Right lobe of liver (tissue), 6 donors: ENCODE results near the gene AGK. TPM values are rescaled to one million over a fixed set of nuclear protein-coding genes. Genes with fewer than 3 reads are reported as not detected.
"Not testable (repeated sequence)": the region's sequence is repeated elsewhere in the genome, so short reads cannot be mapped to it uniquely, and the experiment has no call there.

Experiments used
- ATAC-seq, 4 donors: fragments of 200-7000 bp; cut with Tn5 transposase; one replicate each; pipeline ENCODE4 v1.9.1; 2020; ENCODE audit warnings: mild to moderate bottlenecking in 4 of 4, moderate library complexity in 4 of 4
- DNase-seq, 3 donors: peaks; one replicate each; pipeline ENCODE4 v3.0.0-alpha.2; 2020
- H3K27ac ChIP-seq, 3 donors: fragments of 200-600 bp; one replicate each; pipeline ENCODE4 v1.8.0; 2022
- H3K27me3 ChIP-seq, 2 donors: fragments of 200-600 bp; one replicate each; pipeline ENCODE4 v1.8.0; 2022
- H3K36me3 ChIP-seq, 4 donors: fragments of 200-600 bp; sonication (generic) in 1 of 4; one replicate each; pipeline versions ENCODE4 v1.5.1 to v1.8.0; 2017 to 2022; ENCODE audit warnings: control low read depth in 1 of 4
- H3K4me1 ChIP-seq, 4 donors: fragments of 200-600 bp; sonication (generic) in 1 of 4; one replicate each; pipeline versions ENCODE4 v1.5.1 to v1.8.0; 2017 to 2022; ENCODE audit warnings: control low read depth in 1 of 4
- H3K4me3 ChIP-seq, 3 donors: fragments of 200-600 bp; one replicate each; pipeline ENCODE4 v1.8.0; 2022
- H3K9me3 ChIP-seq, 4 donors: fragments of 200-600 bp; sonication (generic) in 1 of 4; one replicate each; pipeline versions ENCODE4 v1.5.1 to v1.8.0; 2017 to 2022; ENCODE audit warnings: control low read depth in 1 of 4
- CTCF ChIP-seq, 4 donors: fragments of 200-600 bp in 3 of 4; fragments of 450-650 bp in 1 of 4; IDR thresholded peaks; one replicate each; pipeline versions ENCODE4 v1.5.1 to v1.8.0; 2016 to 2022; ENCODE audit warnings: antibody characterized with exemption in 4 of 4, mild to moderate bottlenecking in 2 of 4
- POLR2A ChIP-seq: fragments of 450-650 bp; IDR thresholded peaks from one replicate; pipeline ENCODE4 v1.6.1; 2017; ENCODE audit warnings: antibody characterized with exemption, mild to moderate bottlenecking
- WGBS: methylation state at CpG from one replicate; pipeline ENCODE4 v1.1.6; 2018; ENCODE audit warnings: low coverage, low lambda C conversion rate; ENCODE audit not compliant: insufficient coverage; ENCODE audit errors: missing lambda C conversion rate; 5-methylcytosine and 5-hydroxymethylcytosine counted together
- intact Hi-C, 2 donors: fragments of 100-400 bp; cut with DNase I; formaldehyde crosslinking; loops; one replicate each; pipeline versions ENCODE4 v1.11.2 to v1.14.1; 2022
- total RNA-seq, 6 experiments: library from RNA; depleted of rRNA in 2 of 6; stranded (reverse); fragments of >200 nt in 2 of 6; fragmentation: NEBNext Ultra II Directional in 3 of 6; extraction: Animal tissue kit (Norgen Biotek cat#: 25700) in 3 of 6; gene quantifications; one replicate each; pipeline versions ENCODE4 v1.1.0 to v1.2.4, GENCODE V29; 2016 to 2023
- donor health status: DM: no; HTN: yes; CAD: no.
- donor health status: DM: no; HTN: no; CAD: no.
- donor health status: DM: no; HTN: no; CAD: no.
- donor health status: DM: no; HTN: yes; CAD: no.
- donor health status: DM: no; HTN: yes; CAD: no.

Gene AGK
- total RNA-seq, 6 experiments from 2014 or later, result 9.3 to 19.2 (median 12.0) TPM

GRCh38 chr7:141575654-141576448 lies 24.6 kb downstream of the AGK start:
- TF ChIP-seq CTCF (IDR thresholded peaks at IDR 0.05), result no peak
- no peak for TF ChIP-seq POLR2A
- no peak for ATAC-seq

GRCh38 chr7:141577043-141577839 lies 26.0 kb downstream of the AGK start:
- Histone ChIP-seq H3K4me1 (no peaks in the 10 kb centered on the region), H3K9me3 (peaks cover 0 to 4% (median 0%) of the 10 kb centered on the region in 4 donors), H3K27me3 (no peaks in the 10 kb centered on the region), H3K27ac (no peak overlapping the region), H3K4me3 (no peak overlapping the region), H3K36me3 (no peaks in the 10 kb centered on the region)
- ATAC-seq (no peak), DNase-seq (no peak)
- intact Hi-C loops, result no loop called here
- WGBS, result 100% methylated on average over 3 of the region's 6 CpGs
- TF ChIP-seq POLR2A, result no peak
- TF ChIP-seq CTCF (IDR thresholded peaks at IDR 0.05), result no peak

More at GRCh38 chr7:141575654-141576448, 24.6 kb downstream of the AGK start:
- 93% methylated on average over 2 of the region's 2 CpGs for WGBS
- H3K4me3 ChIP-seq, result no peak overlapping the region
- intact Hi-C loops, result no loop called here
- H3K27me3 ChIP-seq, result no peaks in the 10 kb centered on the region
- H3K27ac ChIP-seq, result no peak overlapping the region
- DNase-seq, result no peak
- no peaks in the 10 kb centered on the region for H3K4me1 ChIP-seq
- peaks cover 0 to 4% (median 0%) of the 10 kb centered on the region in 4 donors for H3K9me3 ChIP-seq
- no peaks in the 10 kb centered on the region for H3K36me3 ChIP-seq

- H3K27ac ChIP-seq, DNase-seq, H3K27me3 ChIP-seq, H3K4me1 ChIP-seq, ATAC-seq, H3K36me3 ChIP-seq, intact Hi-C loops, H3K9me3 ChIP-seq, H3K4me3 ChIP-seq: not testable (repeated sequence)
- WGBS, result 96% methylated on average over 5 of the region's 5 CpGs
Measured at GRCh38 chr7:141579953-141580352, 28.7 kb downstream of the AGK start.

- H3K27ac ChIP-seq, H3K27me3 ChIP-seq, H3K9me3 ChIP-seq, intact Hi-C loops, H3K4me1 ChIP-seq, H3K36me3 ChIP-seq, ATAC-seq, H3K4me3 ChIP-seq, DNase-seq: not testable (repeated sequence)
- 79% methylated on average over 4 of the region's 7 CpGs for WGBS
Measured at GRCh38 chr7:141582063-141582462, 30.9 kb downstream of the AGK start.

- no peak for TF ChIP-seq POLR2A
- TF ChIP-seq CTCF (IDR thresholded peaks at IDR 0.05), result no peak
- DNase-seq, result no peak
Measured at GRCh38 chr7:141584935-141585334, 33.7 kb downstream of the AGK start.

More at GRCh38 chr7:141584935-141585334, 33.7 kb downstream of the AGK start:
- ATAC-seq, result no peak
- 87% methylated on average over 3 of the region's 3 CpGs for WGBS
- no peak overlapping the region for H3K4me3 ChIP-seq
- H3K36me3 ChIP-seq, result no peaks in the 10 kb centered on the region
- no peak overlapping the region for H3K27ac ChIP-seq
- H3K9me3 ChIP-seq, result no peaks in the 10 kb centered on the region
- H3K4me1 ChIP-seq, result no peaks in the 10 kb centered on the region
- intact Hi-C loops, result no loop called here
- no peaks in the 10 kb centered on the region for H3K27me3 ChIP-seq
